ENCODE measurements around the gene TMEM109.

DNA sequence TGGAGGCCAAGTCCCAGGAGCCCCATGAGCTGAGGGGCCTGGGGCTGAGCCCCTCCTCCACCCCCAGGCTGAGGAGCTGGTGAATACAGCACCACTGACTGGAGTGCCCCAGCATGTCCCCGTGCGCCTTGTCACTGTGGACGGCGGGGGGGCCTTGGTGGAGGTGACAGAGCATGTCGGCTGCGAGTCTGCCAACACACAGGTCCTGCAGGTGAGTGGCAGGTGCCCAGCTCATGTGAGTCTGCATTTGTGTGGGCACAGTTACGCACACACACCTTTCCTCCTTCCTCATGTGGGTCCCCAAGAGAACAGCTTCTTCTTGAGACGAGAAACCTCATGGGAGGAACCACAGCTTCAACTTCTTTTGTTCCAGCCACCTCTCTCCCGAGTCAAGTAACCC lies 18.0 kb downstream of the TMEM109 start:
- TF ChIP-seq, protein P1, sequence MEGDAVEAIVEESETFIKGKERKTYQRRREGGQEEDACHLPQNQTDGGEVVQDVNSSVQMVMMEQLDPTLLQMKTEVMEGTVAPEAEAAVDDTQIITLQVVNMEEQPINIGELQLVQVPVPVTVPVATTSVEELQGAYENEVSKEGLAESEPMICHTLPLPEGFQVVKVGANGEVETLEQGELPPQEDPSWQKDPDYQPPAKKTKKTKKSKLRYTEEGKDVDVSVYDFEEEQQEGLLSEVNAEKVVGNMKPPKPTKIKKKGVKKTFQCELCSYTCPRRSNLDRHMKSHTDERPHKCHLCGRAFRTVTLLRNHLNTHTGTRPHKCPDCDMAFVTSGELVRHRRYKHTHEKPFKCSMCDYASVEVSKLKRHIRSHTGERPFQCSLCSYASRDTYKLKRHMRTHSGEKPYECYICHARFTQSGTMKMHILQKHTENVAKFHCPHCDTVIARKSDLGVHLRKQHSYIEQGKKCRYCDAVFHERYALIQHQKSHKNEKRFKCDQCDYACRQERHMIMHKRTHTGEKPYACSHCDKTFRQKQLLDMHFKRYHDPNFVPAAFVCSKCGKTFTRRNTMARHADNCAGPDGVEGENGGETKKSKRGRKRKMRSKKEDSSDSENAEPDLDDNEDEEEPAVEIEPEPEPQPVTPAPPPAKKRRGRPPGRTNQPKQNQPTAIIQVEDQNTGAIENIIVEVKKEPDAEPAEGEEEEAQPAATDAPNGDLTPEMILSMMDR (IDR thresholded peaks at IDR 0.05) = no peak
- no peak for TF ChIP-seq POLR2A (IDR thresholded peaks at IDR 0.05)
